K562 (cell line): ENCODE results near the gene CHAD. TPM values are rescaled to one million over a fixed set of nuclear protein-coding genes. Genes with fewer than 3 reads are reported as not detected.
A peak's percentile ranks its signal among the peaks of the same experiment; 100 is the strongest.

Source experiments
- ATAC-seq: fragments of 200-7000 bp; cut with Tn5 transposase; 3 replicates; pipeline ENCODE4 v1.9.1; 2020; ENCODE audit warnings: moderate library complexity
- BruUV-seq: library from RNA; stranded (reverse); fragments of 400-500 nt; replicated peaks from 2 replicates; lab custom pipeline; 2021; lab: Mats Ljungman, UMichigan
- CTCF ChIA-PET: fragments of 300-600 bp; formaldehyde crosslinking; extraction: SDS; loops from one replicate; lab custom pipeline; 2021; ENCODE audit warnings: low intra/inter-chr PET ratio; lab: Yijun Ruan, JAX
- POLR2A ChIA-PET: fragments of 300-600, 350-650 bp; sonication (Branson Sonifier 250); formaldehyde crosslinking; extraction: SDS; loops from one replicate; lab custom pipeline; 2021; ENCODE audit warnings: antibody characterized with exemption, inconsistent platforms; lab: Yijun Ruan, JAX
- DNase-seq, 4 experiments: peaks; one replicate each; pipeline versions ENCODE4 v3.0.0 to v3.0.0-alpha.2; 2011 to 2018; ENCODE audit warnings: low spot score in 3 of 4, mixed read lengths in 3 of 4; ENCODE audit errors: extremely low read depth in 1 of 4
- FAIRE-seq: peaks from 2 replicates; lab custom pipeline; 2011; peaks lifted over from hg19 to GRCh38; lab: Jason Lieb, UNC
- H2AFZ ChIP-seq: 2 replicates; pipeline ENCODE4 v1.6.0; 2011; ENCODE audit warnings: low read depth, low read length, control low read depth, inconsistent platforms
- H3K27ac ChIP-seq: fragments of 200-600 bp; 3 replicates; pipeline ENCODE4 v1.8.0; 2011; ENCODE audit warnings: low read depth, mild to moderate bottlenecking, control low read depth, inconsistent platforms, low read length, moderate library complexity, mixed read lengths; ENCODE audit errors: extremely low read depth
- H3K27me3 ChIP-seq, 2 experiments: fragments of 300-600 bp in 1 of 2; 2 replicates in 1 of 2; 3 replicates in 1 of 2; pipeline versions ENCODE4 v1.6.0 to v1.8.0; 2011; ENCODE audit warnings: inconsistent platforms in 2 of 2, low read length in 2 of 2, mild to moderate bottlenecking in 1 of 2, mixed read lengths in 1 of 2, moderate library complexity in 1 of 2; ENCODE audit not compliant: control insufficient read depth in 2 of 2, insufficient read depth in 2 of 2
- H3K36me3 ChIP-seq: fragments of 300-600 bp; 3 replicates; pipeline ENCODE4 v1.8.0; 2011; ENCODE audit warnings: mild to moderate bottlenecking, low read length, inconsistent platforms; ENCODE audit not compliant: control insufficient read depth, insufficient read depth
- H3K4me1 ChIP-seq, 2 experiments: fragments of 200-600 bp in 1 of 2; replicated peaks in 1 of 2; 2 replicates in 1 of 2; 3 replicates in 1 of 2; pipeline versions ENCODE4 v1.5.1 to v1.8.0; 2011; ENCODE audit warnings: inconsistent platforms in 2 of 2, low read length in 2 of 2, mild to moderate bottlenecking in 1 of 2, mixed read lengths in 1 of 2, moderate library complexity in 1 of 2; ENCODE audit not compliant: control insufficient read depth in 2 of 2, insufficient read depth in 2 of 2
- H3K4me2 ChIP-seq: 2 replicates; pipeline ENCODE4 v1.6.1; 2011; ENCODE audit warnings: low read length, control low read depth, inconsistent platforms, mixed read lengths; ENCODE audit not compliant: insufficient read depth
- H3K4me3 ChIP-seq: fragments of 200-600 bp; sonication (generic), shearing (Covaris generic); 2 replicates; pipeline ENCODE4 v1.5.1; 2016; ENCODE audit warnings: control low read depth, inconsistent platforms
- H3K79me2 ChIP-seq: fragments of 200-600 bp; 3 replicates; pipeline ENCODE4 v1.8.0; 2011; ENCODE audit warnings: low read length, inconsistent platforms; ENCODE audit not compliant: control insufficient read depth, insufficient read depth
- H3K9ac ChIP-seq, 2 experiments: 2 replicates each; pipeline versions ENCODE4 v1.6.0 to v1.6.1; 2011; ENCODE audit warnings: low read depth in 2 of 2, low read length in 2 of 2, control low read depth in 1 of 2, inconsistent platforms in 1 of 2, mild to moderate bottlenecking in 1 of 2, mixed read lengths in 1 of 2; ENCODE audit not compliant: insufficient read depth in 1 of 2
- H3K9me1 ChIP-seq: one replicate; pipeline ENCODE4 v1.6.0; 2011; ENCODE audit warnings: inconsistent platforms, mild to moderate bottlenecking, low read length, moderate library complexity; ENCODE audit not compliant: control insufficient read depth, insufficient read depth
- H3K9me3 ChIP-seq: replicated peaks from 2 replicates; pipeline ENCODE4 v1.5.1; 2011; ENCODE audit warnings: low read depth, low read length, inconsistent platforms; ENCODE audit not compliant: control insufficient read depth, insufficient read depth
- H4K20me1 ChIP-seq: replicated peaks from 2 replicates; pipeline ENCODE4 v1.6.1; 2011; ENCODE audit warnings: low read length, inconsistent platforms, mixed read lengths; ENCODE audit not compliant: control insufficient read depth, insufficient read depth
- MAFG ChIP-seq: fragments of 450-650 bp; conservative IDR thresholded peaks from 2 replicates; pipeline ENCODE4 v1.6.1; 2016; ENCODE audit warnings: missing genetic modification characterization, missing compliant biosample characterization
- NEUROD1 ChIP-seq: fragments of 150-350 bp; IDR thresholded peaks from 2 replicates; pipeline ENCODE4 v1.6.1; 2014; ENCODE audit warnings: borderline replicate concordance, low read length, low read depth; ENCODE audit not compliant: partially characterized antibody
- NFE2 ChIP-seq: IDR thresholded peaks from 2 replicates; pipeline ENCODE4 v1.6.1; 2014; ENCODE audit warnings: antibody characterized with exemption, low read depth
- RBM15 ChIP-seq: fragments of 200-400 bp; formaldehyde crosslinking; IDR thresholded peaks from 2 replicates; pipeline ENCODE4 v1.6.1; 2018; ENCODE audit warnings: mild to moderate bottlenecking, low read length, moderate library complexity; ENCODE audit not compliant: insufficient read depth
- WGBS: fragments of 100-300 bp; shearing (Covaris generic); methylation state at CpG from one replicate; pipeline ENCODE4 v1.1.6; 2016; ENCODE audit warnings: low coverage, mixed read lengths; ENCODE audit not compliant: insufficient coverage; ENCODE audit errors: missing lambda C conversion rate; 5-methylcytosine and 5-hydroxymethylcytosine counted together
- in situ Hi-C: fragments of 300-500 bp; cut with MboI; formaldehyde crosslinking; loops from 4 replicates; pipeline ENCODE4 v1.15.0; 2018; ENCODE audit warnings: inconsistent platforms, mixed read lengths
- intact Hi-C: fragments of 100-400 bp; cut with micrococcal nuclease; formaldehyde crosslinking; loops from 2 replicates; pipeline ENCODE4 v1.14.2; 2022
- polyA plus RNA-seq, 8 experiments: library from polyadenylated mRNA; depleted of rRNA in 4 of 8; stranded (reverse) in 5 of 8; unstranded in 3 of 8; fragments of >200 nt; fragmentation: Nextera tagmentation in 2 of 8; fragmentation: Illumina TruSeq in 1 of 8; extraction: Ambion mirVana in 2 of 8; extraction: Trizol in 1 of 8; gene quantifications; 2 replicates each; pipeline versions ENCODE4 v1.2.1 to v1.2.3, GENCODE V29; 2011 to 2014; ENCODE audit warnings: inconsistent platforms in 1 of 8, missing spikeins in 1 of 8
- total RNA-seq, 7 experiments: library from RNA; depleted of rRNA in 6 of 7; stranded (reverse); fragments of >200 nt in 6 of 7; fragmentation: Illumina TruSeq in 2 of 7; extraction: Trizol in 2 of 7; gene quantifications; 2 replicates each; pipeline versions ENCODE4 v1.2.1 to v1.2.3, GENCODE V29; 2011 to 2021; ENCODE audit warnings: low replicate concordance in 1 of 7
- TF ChIP-seq, protein P1 (sequence below): sonication (generic); formaldehyde crosslinking; IDR thresholded peaks from 2 replicates; pipeline ENCODE4 v1.9.0; 2022; ENCODE audit warnings: mild to moderate bottlenecking, missing genetic modification reagents

CHAD gene
- total and polyA plus RNA-seq, 9 of the 15 experiments (the other 6 are each of a cell fraction or from before 2014, with no cell fraction given), result not detected

DNA sequence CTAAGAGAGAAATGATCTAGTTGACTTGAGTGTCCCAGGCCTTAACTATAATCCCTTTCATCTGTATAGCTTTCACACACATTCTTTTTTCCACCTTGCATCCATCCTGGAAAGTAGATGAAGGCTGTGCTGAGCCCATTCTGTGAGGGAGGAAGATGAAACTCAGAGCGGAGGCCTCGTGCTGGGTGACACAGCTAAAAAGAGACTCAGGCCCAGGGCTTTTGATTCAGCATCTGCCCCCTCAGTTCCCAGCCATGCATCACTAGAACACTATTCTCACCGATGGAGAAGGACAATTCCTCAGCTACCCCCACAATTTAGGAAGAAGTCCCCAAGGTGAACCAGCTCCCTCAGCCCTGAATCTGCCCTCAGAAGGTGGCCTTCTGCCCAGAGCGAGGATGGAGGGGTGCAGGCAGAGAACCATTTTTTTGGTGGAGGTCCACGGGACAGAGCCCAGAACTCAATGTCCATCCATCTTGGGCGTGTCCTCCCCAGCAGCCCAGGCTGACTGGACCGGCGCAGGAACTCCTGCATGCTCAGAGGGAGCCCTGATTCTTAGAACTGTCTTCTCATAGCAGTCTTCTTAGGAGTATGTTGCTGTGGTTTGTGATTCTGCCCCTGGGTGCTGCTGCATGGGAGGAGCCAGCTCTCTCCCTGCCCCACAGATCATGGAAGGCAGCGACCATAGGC is 33.8 kb upstream of the CHAD start:
- H3K36me3 ChIP-seq, result no peaks in the 10 kb centered on the region
- H3K9me3 ChIP-seq, result no peaks in the 10 kb centered on the region
- CTCF ChIA-PET, result no interaction called here
- no peak overlapping the region for H3K27ac ChIP-seq
- 0 out of 2 replicates have a peak, but pooled peaks cover 3% of the 10 kb centered on the region for H4K20me1 ChIP-seq
- no peak overlapping the region for H2AFZ ChIP-seq
- no peaks in the 10 kb centered on the region for H3K4me1 ChIP-seq
- H3K4me2 ChIP-seq, result no peak overlapping the region
- H3K27me3 ChIP-seq, result peaks cover 27 to 40% of the 10 kb centered on the region in 2 experiments
- intact Hi-C loops, result no loop called here
- DNase-seq (no peak), FAIRE-seq (no peak), ATAC-seq (peak; percentile 42; the same call in 2 of the 3 replicates)
- no peaks in the 10 kb centered on the region for H3K79me2 ChIP-seq
- POLR2A ChIA-PET, result interaction anchor here (0.8 kb wide), 1 partner anchor 11 kb away, joined by 3 read pairs; no protein-coding TSS in a partner anchor
- in situ Hi-C loops, result no loop called here
- no peak overlapping the region for H3K4me3 ChIP-seq
- TF ChIP-seq, protein P1, sequence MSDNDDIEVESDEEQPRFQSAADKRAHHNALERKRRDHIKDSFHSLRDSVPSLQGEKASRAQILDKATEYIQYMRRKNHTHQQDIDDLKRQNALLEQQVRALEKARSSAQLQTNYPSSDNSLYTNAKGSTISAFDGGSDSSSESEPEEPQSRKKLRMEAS (CRISPR knock-in tag), result 0 out of 2 replicates have a peak, but pooled peaks have one; percentile 27
- peak; percentile 42; the same call in 1 of the 2 replicates for TF ChIP-seq NFE2
- TF ChIP-seq NEUROD1, result no peak
- TF ChIP-seq MAFG, result 0 out of 2 replicates have a peak, but pooled peaks have one; percentile 9
- no peak for TF ChIP-seq RBM15
- H3K9ac ChIP-seq, result 0 out of 4 replicates have a peak overlapping the region, but pooled peaks of 1 of the 2 experiments have one; percentile 40
- WGBS, result 5% methylated on average over 9 of the region's 9 CpGs
- H3K9me1 ChIP-seq, result no peaks in the 10 kb centered on the region
- no TSS peak for BruUV-seq
